HG03378 (cell line): ENCODE measurements around the gene APOL1.
"Not testable (repeated sequence)": the region's sequence is repeated elsewhere in the genome, so short reads cannot be mapped to it uniquely, and the experiment has no call there.

ENCODE experiments used
- ATAC-seq: cut with Tn5 transposase; IDR thresholded peaks from one replicate; pipeline ENCODE4 v1.9.1; 2021; ENCODE audit warnings: mild to moderate bottlenecking, moderate library complexity; ENCODE audit not compliant: unreplicated experiment

The APOL1 gene

GRCh38 chr22:36290391-36291075 is 37.6 kb downstream of the APOL1 start:
- not testable (repeated sequence) for ATAC-seq

GRCh38 chr22:36291831-36292740 is 39.2 kb downstream of the APOL1 start:
- no peak for ATAC-seq

- no peak for ATAC-seq
These were observed 40.0 kb downstream of the APOL1 start for GRCh38 chr22:36292823-36293530.

GRCh38 chr22:36293606-36294292 is 40.8 kb downstream of the APOL1 start:
- ATAC-seq, result no peak

GRCh38 chr22:36294293-36294620 is 41.3 kb downstream of the APOL1 start:
- no peak for ATAC-seq

- ATAC-seq, result no peak
These were observed 41.9 kb downstream of the APOL1 start for GRCh38 chr22:36294801-36295200.

GRCh38 chr22:36295247-36295646 is 42.3 kb downstream of the APOL1 start:
- ATAC-seq, result no peak

- no peak for ATAC-seq
These were observed 43.8 kb downstream of the APOL1 start for GRCh38 chr22:36296690-36297089.

- ATAC-seq, result no peak
These were observed 44.6 kb downstream of the APOL1 start for GRCh38 chr22:36297568-36297967.

GRCh38 chr22:36298118-36298517 is 45.2 kb downstream of the APOL1 start:
- ATAC-seq, result no peak

- ATAC-seq, result no peak
These were observed 45.7 kb downstream of the APOL1 start for GRCh38 chr22:36298601-36299000.

GRCh38 chr22:36299295-36299694 is 46.4 kb downstream of the APOL1 start:
- ATAC-seq, result no peak

- no peak for ATAC-seq
These were observed 47.0 kb downstream of the APOL1 start for GRCh38 chr22:36299911-36300310.

- no peak for ATAC-seq
These were observed 47.7 kb downstream of the APOL1 start for GRCh38 chr22:36300396-36301212.

GRCh38 chr22:36301384-36301828 is 48.5 kb downstream of the APOL1 start:
- ATAC-seq, result no peak

- no peak for ATAC-seq
These were observed 48.9 kb downstream of the APOL1 start for GRCh38 chr22:36301851-36302250.

GRCh38 chr22:36302439-36303114 is 49.6 kb downstream of the APOL1 start:
- ATAC-seq, result no peak

GRCh38 chr22:36303115-36303467 is 50.2 kb downstream of the APOL1 start:
- no peak for ATAC-seq

GRCh38 chr22:36303874-36304273 is 50.9 kb downstream of the APOL1 start:
- no peak for ATAC-seq

GRCh38 chr22:36304429-36304828 is 51.5 kb downstream of the APOL1 start:
- no peak for ATAC-seq
